ENCODE measurements around the gene TPCN1. TPM values are rescaled to one million over a fixed set of nuclear protein-coding genes. Genes with fewer than 3 reads are reported as not detected.
A peak's percentile ranks its signal among the peaks of the same experiment; 100 is the strongest.

TPCN1 gene
- total RNA-seq, 1 donor from 2014 or later = 27.9 TPM

- no peaks in the 10 kb centered on the region for H3K9me3 ChIP-seq (ENCODE audit: insufficient read depth, low read depth, low read length)
- no peaks in the 10 kb centered on the region for H3K36me3 Mint-ChIP-seq (ENCODE audit: low read depth, unreplicated experiment)
- H3K79me2 ChIP-seq (ENCODE audit: insufficient read depth, low read length) = no peaks in the 10 kb centered on the region
- FAIRE-seq (no peak), DNase-seq (ENCODE audit: low read depth) (no peak)
- H3K4me2 ChIP-seq (ENCODE audit: low read length) = peak overlapping the region; percentile 90
- H4K20me1 ChIP-seq (ENCODE audit: insufficient read depth, low read length) = no peaks in the 10 kb centered on the region
- TF ChIP-seq EZH2 (IDR thresholded peaks at IDR 0.05; ENCODE audit: insufficient read depth, low read length) (no peak), CTCF (IDR thresholded peaks at IDR 0.05; ENCODE audit: insufficient read depth, low read depth, low read length) (no peak)
- peaks cover 12% of the 10 kb centered on the region for H3K27me3 Mint-ChIP-seq (ENCODE audit: low read depth, unreplicated experiment)
- H3K9ac ChIP-seq (ENCODE audit: low read length) = no peak overlapping the region
- no peak overlapping the region for H2AFZ ChIP-seq (ENCODE audit: low read depth, low read length)
- H3K9me3 Mint-ChIP-seq (ENCODE audit: unreplicated experiment) = no peaks in the 10 kb centered on the region
- peaks cover 8% of the 10 kb centered on the region for H3K4me1 ChIP-seq (ENCODE audit: insufficient read depth, low read length)
- no peak overlapping the region for H3K4me3 Mint-ChIP-seq (ENCODE audit: unreplicated experiment)
- H3K36me3 ChIP-seq (ENCODE audit: insufficient read depth, low read length) = no peaks in the 10 kb centered on the region
- no peak overlapping the region for H3K27ac ChIP-seq (ENCODE audit: low read depth, low read length)
- no peak overlapping the region for H3K4me3 ChIP-seq (ENCODE audit: insufficient read depth, low read depth, low read length)
- H3K27ac Mint-ChIP-seq (ENCODE audit: unreplicated experiment) = no peak overlapping the region
- H3K4me1 Mint-ChIP-seq (ENCODE audit: low read depth, unreplicated experiment) = peaks cover 2% of the 10 kb centered on the region
- H3K27me3 ChIP-seq (ENCODE audit: insufficient read depth, low read length) = no peaks in the 10 kb centered on the region
Observed at GRCh38 chr12:113332688-113333417, 111.6 kb downstream of the TPCN1 start.

- Histone ChIP-seq H3K4me2 (ENCODE audit: low read length) (peak overlapping the region; percentile 90), H3K36me3 (ENCODE audit: insufficient read depth, low read length) (no peaks in the 10 kb centered on the region), H3K4me3 (ENCODE audit: insufficient read depth, low read depth, low read length) (no peak overlapping the region), H3K27me3 (ENCODE audit: insufficient read depth, low read length) (no peaks in the 10 kb centered on the region), H3K79me2 (ENCODE audit: insufficient read depth, low read length) (no peaks in the 10 kb centered on the region), H3K9ac (ENCODE audit: low read length) (no peak overlapping the region), H3K9me3 (ENCODE audit: insufficient read depth, low read depth, low read length) (no peaks in the 10 kb centered on the region), H3K4me1 (ENCODE audit: insufficient read depth, low read length) (peaks cover 8% of the 10 kb centered on the region), H3K27ac (ENCODE audit: low read depth, low read length) (no peak overlapping the region), H2AFZ (ENCODE audit: low read depth, low read length) (no peak overlapping the region), H4K20me1 (ENCODE audit: insufficient read depth, low read length) (no peaks in the 10 kb centered on the region)
- Mint-ChIP-seq H3K4me1 (ENCODE audit: low read depth, unreplicated experiment) (peaks cover 2% of the 10 kb centered on the region), H3K36me3 (ENCODE audit: low read depth, unreplicated experiment) (no peaks in the 10 kb centered on the region), H3K27ac (ENCODE audit: unreplicated experiment) (no peak overlapping the region), H3K9me3 (ENCODE audit: unreplicated experiment) (no peaks in the 10 kb centered on the region), H3K4me3 (ENCODE audit: unreplicated experiment) (no peak overlapping the region), H3K27me3 (ENCODE audit: low read depth, unreplicated experiment) (peaks cover 12% of the 10 kb centered on the region)
- no peak for FAIRE-seq
- no peak for DNase-seq (ENCODE audit: low read depth)
- no peak for TF ChIP-seq CTCF (IDR thresholded peaks at IDR 0.05; ENCODE audit: insufficient read depth, low read depth, low read length)
- TF ChIP-seq EZH2 (IDR thresholded peaks at IDR 0.05; ENCODE audit: insufficient read depth, low read length) = no peak
Observed at GRCh38 chr12:113333418-113333750, 112.1 kb downstream of the TPCN1 start.
